PC-3 (cell line): ENCODE measurements around the gene CRYGA. TPM values are rescaled to one million over a fixed set of nuclear protein-coding genes. Genes with fewer than 3 reads are reported as not detected.

Source experiments
- ATAC-seq: fragments of 200-7000 bp; cut with Tn5 transposase; 2 replicates; pipeline ENCODE4 v1.9.1; 2020; ENCODE audit warnings: mild to moderate bottlenecking, moderate library complexity
- BruUV-seq: library from RNA; stranded (reverse); fragments of 400-500 nt; replicated peaks from 2 replicates; lab custom pipeline; 2021; lab: Mats Ljungman, UMichigan
- CTCF ChIA-PET: fragments of 300-600 bp; sonication (Branson Sonifier 250); formaldehyde crosslinking; loops from one replicate; lab custom pipeline; 2022; ENCODE audit warnings: antibody characterized with exemption; lab: Charles Lee
- POLR2A ChIA-PET: fragments of 300-600 bp; sonication (Branson Sonifier 250); formaldehyde crosslinking; loops from one replicate; lab custom pipeline; 2022; ENCODE audit warnings: antibody characterized with exemption; ENCODE audit not compliant: unreplicated experiment; lab: Charles Lee
- DNase-seq: peaks from one replicate; pipeline ENCODE4 v3.0.0-alpha.2; 2015
- H2AFZ ChIP-seq: fragments of 300-600 bp; sonication (generic); 2 replicates; pipeline ENCODE4 v1.6.0; 2016; ENCODE audit warnings: antibody characterized with exemption, low read length
- H3F3A ChIP-seq: fragments of 300-600 bp; sonication (generic); one replicate; pipeline ENCODE4 v1.6.0; 2017; ENCODE audit warnings: antibody characterized with exemption, low read length, control low read depth, mild to moderate bottlenecking; ENCODE audit not compliant: unreplicated experiment
- H3K27ac ChIP-seq: fragments of 300-600 bp; sonication (generic); 2 replicates; pipeline ENCODE4 v1.5.1; 2016; ENCODE audit warnings: mild to moderate bottlenecking, low read length
- H3K27me3 ChIP-seq: fragments of 300-600 bp; sonication (generic); 2 replicates; pipeline ENCODE4 v1.6.1; 2016; ENCODE audit warnings: low read length, mixed read lengths
- H3K36me3 ChIP-seq: fragments of 300-600 bp; sonication (generic); 2 replicates; pipeline ENCODE4 v1.6.1; 2016; ENCODE audit warnings: low read depth, mixed run types, low read length, mixed read lengths
- H3K4me1 ChIP-seq: fragments of 300-600 bp; sonication (generic); 2 replicates; pipeline ENCODE4 v1.5.1; 2016; ENCODE audit warnings: low read length; ENCODE audit not compliant: insufficient read depth
- H3K4me2 ChIP-seq: fragments of 300-600 bp; sonication (generic); 2 replicates; pipeline ENCODE4 v1.6.0; 2016; ENCODE audit warnings: low read length
- H3K4me3 ChIP-seq: fragments of 300-600 bp; sonication (generic); 2 replicates; pipeline ENCODE4 v1.5.1; 2016; ENCODE audit warnings: mild to moderate bottlenecking, low read length, mixed read lengths
- H3K79me2 ChIP-seq: fragments of 300-600 bp; sonication (generic); 2 replicates; pipeline ENCODE4 v1.6.1; 2017; ENCODE audit warnings: low read length, mixed read lengths
- H3K9ac ChIP-seq: fragments of 300-600 bp; sonication (generic); 2 replicates; pipeline ENCODE4 v1.6.0; 2016; ENCODE audit warnings: mild to moderate bottlenecking, low read length
- H3K9me2 ChIP-seq: fragments of 300-600 bp; sonication (generic); replicated peaks from 2 replicates; pipeline ENCODE4 v1.6.1; 2016; ENCODE audit warnings: mixed run types, low read length, mixed read lengths
- H3K9me3 ChIP-seq: fragments of 300-600 bp; sonication (generic); 2 replicates; pipeline ENCODE4 v1.6.1; 2016; ENCODE audit warnings: low read length, mixed read lengths
- H4K20me1 ChIP-seq: fragments of 300-600 bp; sonication (generic); 2 replicates; pipeline ENCODE4 v1.6.1; 2016; ENCODE audit warnings: low read length, mixed read lengths
- CTCF ChIP-seq: fragments of 300-600 bp; sonication (generic); conservative IDR thresholded peaks from 2 replicates; pipeline ENCODE4 v1.5.1; 2017; ENCODE audit warnings: antibody characterized with exemption, low read depth, mild to moderate bottlenecking, low read length
- EZH2 ChIP-seq: fragments of 300-600 bp; sonication (generic); IDR thresholded peaks from one replicate; pipeline ENCODE4 v1.6.1; 2017; ENCODE audit warnings: antibody characterized with exemption, mild to moderate bottlenecking, low read length; ENCODE audit not compliant: unreplicated experiment
- EZH2phosphoT487 ChIP-seq: fragments of 300-600 bp; sonication (generic); IDR thresholded peaks from 2 replicates; pipeline ENCODE4 v1.6.1; 2018; ENCODE audit warnings: mild to moderate bottlenecking, antibody characterized with exemption, low read length, borderline replicate concordance
- intact Hi-C: fragments of 100-400 bp; cut with micrococcal nuclease; formaldehyde crosslinking; loops from 2 replicates; pipeline ENCODE4 v1.9.0; 2023
- total RNA-seq: library from RNA; depleted of rRNA; stranded (reverse); fragments of >200 nt; gene quantifications from 2 replicates; pipeline ENCODE4 v1.2.3, GENCODE V29; 2014

The CRYGA gene
- total RNA-seq, 1 experiment from 2014 or later, result not detected

- ChIA-PET POLR2A (no interaction called here), CTCF (no interaction called here)
- Histone ChIP-seq H3K9me2 (no peaks in the 10 kb centered on the region), H3K36me3 (no peaks in the 10 kb centered on the region), H3K4me1 (peaks cover 6% of the 10 kb centered on the region; the same call in 1 of the 2 replicates), H4K20me1 (no peaks in the 10 kb centered on the region), H3K27me3 (no peaks in the 10 kb centered on the region), H3K4me2 (no peak within 1 kb of the TSS), H3K9me3 (no peaks in the 10 kb centered on the region), H3K9ac (no peak within 1 kb of the TSS), H2AFZ (no peak within 1 kb of the TSS), H3K4me3 (no peak within 1 kb of the TSS), H3K79me2 (no peaks in the 10 kb centered on the region), H3K27ac (no peak within 1 kb of the TSS), H3F3A (no peaks in the 10 kb centered on the region)
- TF ChIP-seq EZH2 (no peak), CTCF (no peak), EZH2phosphoT487 (no peak)
- ATAC-seq, result no peak
- no TSS peak for BruUV-seq
- intact Hi-C loops, result no loop called here
- no peak for DNase-seq
Measured at GRCh38 chr2:208146006-208146405, 17.4 kb downstream of the CRYGA start, which contains the start of gene CRYGB. TSS of gene CRYGB (minus strand) at chr2:208146158. CDS start at chr2:208146120, 38 bp downstream.

DNA sequence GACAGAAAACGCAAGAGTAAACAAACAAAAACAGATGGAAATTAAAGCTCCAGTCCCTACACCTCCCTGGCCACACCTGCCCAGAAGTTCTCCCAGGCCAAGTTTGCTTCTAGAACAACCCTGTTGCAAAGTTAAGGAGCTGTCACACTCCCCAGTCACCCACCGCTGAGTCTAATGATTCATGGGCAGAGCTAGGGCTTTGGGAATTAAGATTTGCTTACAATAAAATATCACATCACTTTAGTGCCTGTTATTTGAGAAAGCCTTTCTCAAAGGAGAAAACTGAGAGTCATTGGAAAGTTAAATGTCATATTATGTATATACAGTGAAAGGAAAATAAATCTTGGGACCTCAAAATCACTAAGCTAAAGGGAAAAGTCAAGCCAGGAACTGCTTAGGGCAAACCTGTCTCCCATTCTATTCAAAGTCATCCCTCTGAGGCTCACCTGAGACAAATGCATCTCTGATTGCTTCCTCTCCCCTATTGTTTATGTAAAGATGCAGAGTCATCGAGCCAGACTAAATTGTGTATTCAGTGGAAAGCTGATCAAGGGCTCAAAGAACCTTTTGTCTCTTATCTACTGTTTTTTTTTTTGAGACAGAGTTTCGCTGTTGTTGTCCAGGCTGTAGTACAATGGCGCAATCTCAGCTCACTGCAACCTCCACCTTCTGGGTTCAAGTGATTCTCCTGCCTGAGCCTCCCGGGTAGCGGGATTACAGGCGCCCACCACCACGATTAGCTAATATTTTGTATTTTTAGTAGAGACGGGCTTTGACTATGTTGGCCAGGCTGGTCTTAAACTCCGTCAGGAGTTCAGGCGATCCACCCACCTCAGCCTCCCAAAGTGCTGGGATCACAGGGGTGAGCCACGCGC, 20.2 kb downstream of the CRYGA start:
- Histone ChIP-seq H4K20me1 (no peaks in the 10 kb centered on the region), H3K4me2 (no peak overlapping the region), H3K79me2 (no peaks in the 10 kb centered on the region), H3K9me2 (no peaks in the 10 kb centered on the region), H3K9ac (no peak overlapping the region), H3F3A (no peaks in the 10 kb centered on the region), H3K4me3 (no peak overlapping the region), H2AFZ (0 out of 2 replicates have a peak overlapping the region, but pooled peaks have one; percentile 53), H3K9me3 (no peaks in the 10 kb centered on the region), H3K27ac (no peak overlapping the region), H3K27me3 (no peaks in the 10 kb centered on the region), H3K4me1 (peaks cover 6% of the 10 kb centered on the region; the same call in 1 of the 2 replicates), H3K36me3 (no peaks in the 10 kb centered on the region)
- ATAC-seq, result no peak
- CTCF ChIA-PET, result no interaction called here
- POLR2A ChIA-PET, result no interaction called here
- intact Hi-C loops, result no loop called here
- no peak for TF ChIP-seq CTCF
- TF ChIP-seq EZH2phosphoT487, result no peak
- TF ChIP-seq EZH2, result no peak
- DNase-seq, result no peak
- BruUV-seq, result no TSS peak
